IMR-90 (cell line): ENCODE measurements around the gene AGPS. TPM values are rescaled to one million over a fixed set of nuclear protein-coding genes. Genes with fewer than 3 reads are reported as not detected.
A peak's percentile ranks its signal among the peaks of the same experiment; 100 is the strongest.

ENCODE experiments used
- ATAC-seq: fragments of 200-7000 bp; cut with Tn5 transposase; 2 replicates; pipeline ENCODE4 v1.9.1; 2020; ENCODE audit warnings: low read depth, mild to moderate bottlenecking, moderate library complexity
- BruUV-seq: library from RNA; stranded (reverse); fragments of 400-500 nt; replicated peaks from 2 replicates; lab custom pipeline; 2021; lab: Mats Ljungman, UMichigan
- CTCF ChIA-PET: fragments of 300-600 bp; formaldehyde crosslinking; extraction: SDS; loops from one replicate; lab custom pipeline; 2021; ENCODE audit warnings: antibody characterized with exemption; lab: Yijun Ruan, JAX
- POLR2A ChIA-PET: fragments of 300-600 bp; sonication (Branson Sonifier 250); formaldehyde crosslinking; loops from one replicate; lab custom pipeline; 2022; ENCODE audit warnings: antibody characterized with exemption; ENCODE audit not compliant: unreplicated experiment; lab: Charles Lee
- DNase-seq: peaks from one replicate; pipeline ENCODE4 v3.0.0; 2013
- H2AFZ ChIP-seq: replicated peaks from 2 replicates; pipeline ENCODE3; 2013; ENCODE audit warnings: low read length, mild to moderate bottlenecking; ENCODE audit not compliant: poor library complexity
- H2AK5ac ChIP-seq: 2 replicates; pipeline ENCODE4 v1.6.1; 2013; ENCODE audit warnings: low read depth, low read length, inconsistent platforms
- H2AK9ac ChIP-seq: replicated peaks from 2 replicates; pipeline ENCODE3; 2013; ENCODE audit warnings: mild to moderate bottlenecking, low read depth, low read length, moderate library complexity; ENCODE audit not compliant: poor library complexity
- H2BK120ac ChIP-seq: 2 replicates; pipeline ENCODE4 v1.6.1; 2013; ENCODE audit warnings: low read depth, low read length, inconsistent platforms
- H2BK15ac ChIP-seq: 3 replicates; pipeline ENCODE4 v1.6.1; 2013; ENCODE audit warnings: low read depth, low read length, inconsistent platforms
- H2BK20ac ChIP-seq: 2 replicates; pipeline ENCODE4 v1.6.1; 2013; ENCODE audit warnings: low read depth, mild to moderate bottlenecking, inconsistent platforms, low read length, moderate library complexity
- H2BK5ac ChIP-seq: 2 replicates; pipeline ENCODE4 v1.6.1; 2013; ENCODE audit warnings: mild to moderate bottlenecking, low read depth, low read length, inconsistent platforms; ENCODE audit not compliant: poor library complexity, severe bottlenecking
- H3K14ac ChIP-seq: replicated peaks from 2 replicates; pipeline ENCODE4 v1.6.1; 2013; ENCODE audit warnings: low read depth, low read length, inconsistent platforms
- H3K18ac ChIP-seq: 2 replicates; pipeline ENCODE4 v1.6.1; 2013; ENCODE audit warnings: low read depth, low read length, control low read depth
- H3K23ac ChIP-seq: 2 replicates; pipeline ENCODE4 v1.6.1; 2013; ENCODE audit warnings: low read depth, low read length, inconsistent platforms
- H3K27ac ChIP-seq: 2 replicates; pipeline ENCODE4 v1.5.1; 2013; ENCODE audit warnings: mild to moderate bottlenecking, control low read depth, low read length; ENCODE audit not compliant: insufficient read depth
- H3K27me3 ChIP-seq: 2 replicates; pipeline ENCODE4 v1.6.1; 2013; ENCODE audit warnings: low read length; ENCODE audit not compliant: control insufficient read depth, insufficient read depth
- H3K36me3 ChIP-seq: 2 replicates; pipeline ENCODE4 v1.6.1; 2013; ENCODE audit warnings: low read length, mixed read lengths; ENCODE audit not compliant: control insufficient read depth, insufficient read depth
- H3K4ac ChIP-seq: 2 replicates; pipeline ENCODE4 v1.6.1; 2013; ENCODE audit warnings: low read depth, low read length, inconsistent platforms
- H3K4me1 ChIP-seq: 2 replicates; pipeline ENCODE4 v1.6.1; 2013; ENCODE audit warnings: low read length, mixed read lengths; ENCODE audit not compliant: control insufficient read depth, insufficient read depth
- H3K4me2 ChIP-seq: 2 replicates; pipeline ENCODE4 v1.6.1; 2013; ENCODE audit warnings: low read depth, mild to moderate bottlenecking, control low read depth, low read length, moderate library complexity
- H3K4me3 ChIP-seq: 2 replicates; pipeline ENCODE4 v1.5.1; 2013; ENCODE audit warnings: low read depth, mild to moderate bottlenecking, control low read depth, low read length, moderate library complexity; ENCODE audit not compliant: insufficient read depth
- H3K56ac ChIP-seq: 2 replicates; pipeline ENCODE4 v1.6.1; 2013; ENCODE audit warnings: low read length, inconsistent platforms; ENCODE audit not compliant: insufficient read depth; ENCODE audit errors: extremely low read depth
- H3K79me1 ChIP-seq, 2 experiments: 2 replicates each; pipeline ENCODE4 v1.6.1; 2013; ENCODE audit warnings: low read length in 2 of 2, inconsistent platforms in 1 of 2, low read depth in 1 of 2
- H3K9ac ChIP-seq: 2 replicates; pipeline ENCODE4 v1.6.1; 2013; ENCODE audit warnings: low read depth, low read length, control low read depth
- H3K9me1 ChIP-seq: 2 replicates; pipeline ENCODE4 v1.6.1; 2013; ENCODE audit warnings: low read length, inconsistent platforms; ENCODE audit not compliant: insufficient read depth
- H3K9me3 ChIP-seq: 2 replicates; pipeline ENCODE4 v1.6.1; 2013; ENCODE audit warnings: low read length; ENCODE audit not compliant: control insufficient read depth, insufficient read depth
- H4K20me1 ChIP-seq: 2 replicates; pipeline ENCODE4 v1.6.1; 2013; ENCODE audit warnings: low read length, inconsistent platforms; ENCODE audit not compliant: insufficient read depth
- H4K5ac ChIP-seq: 2 replicates; pipeline ENCODE4 v1.6.1; 2013; ENCODE audit warnings: mild to moderate bottlenecking, low read depth, low read length, control low read depth
- H4K8ac ChIP-seq, 2 experiments: 2 replicates each; pipeline ENCODE4 v1.6.1; 2013; ENCODE audit warnings: low read depth in 2 of 2, low read length in 2 of 2, control low read depth in 1 of 2, inconsistent platforms in 1 of 2
- H4K91ac ChIP-seq: 2 replicates; pipeline ENCODE4 v1.6.1; 2013; ENCODE audit warnings: low read depth, low read length, inconsistent platforms; ENCODE audit not compliant: insufficient read depth
- BHLHE40 ChIP-seq: fragments of 150-350 bp; IDR thresholded peaks from 2 replicates; pipeline ENCODE4 v1.6.1; 2016; ENCODE audit warnings: mild to moderate bottlenecking, low read depth, low read length
- CEBPB ChIP-seq: IDR thresholded peaks from 2 replicates; pipeline ENCODE4 v1.6.1; 2012; ENCODE audit warnings: low read depth, low read length, improper control_type of control experiment
- CHD1 ChIP-seq: IDR thresholded peaks from 2 replicates; pipeline ENCODE4 v1.6.1; 2012; ENCODE audit warnings: low read depth, low read length, improper control_type of control experiment
- CTCF ChIP-seq: conservative IDR thresholded peaks from 2 replicates; pipeline ENCODE4 v1.5.1; 2012; ENCODE audit warnings: mild to moderate bottlenecking, low read depth, low read length, improper control_type of control experiment
- FOS ChIP-seq: fragments of 150-350 bp; IDR thresholded peaks from 2 replicates; pipeline ENCODE4 v1.6.1; 2016; ENCODE audit warnings: low read depth, low read length
- MAFK ChIP-seq: IDR thresholded peaks from 2 replicates; pipeline ENCODE4 v1.6.1; 2012; ENCODE audit warnings: low read depth, low read length, improper control_type of control experiment
- MAZ ChIP-seq: IDR thresholded peaks from 2 replicates; pipeline ENCODE4 v1.6.1; 2012; ENCODE audit warnings: low read depth, mild to moderate bottlenecking, low read length, improper control_type of control experiment, moderate library complexity, borderline replicate concordance
- MXI1 ChIP-seq: IDR thresholded peaks from 2 replicates; pipeline ENCODE4 v1.6.1; 2012; ENCODE audit warnings: low read depth, mild to moderate bottlenecking, low read length, moderate library complexity, borderline replicate concordance
- NFE2L2 ChIP-seq: fragments of 150-350 bp; IDR thresholded peaks from 2 replicates; pipeline ENCODE4 v1.6.1; 2016; ENCODE audit warnings: low read depth, mild to moderate bottlenecking, low read length
- POLR2A ChIP-seq: IDR thresholded peaks from 2 replicates; pipeline ENCODE4 v1.6.1; 2012; ENCODE audit warnings: mild to moderate bottlenecking, low read depth, low read length
- RAD21 ChIP-seq: IDR thresholded peaks from 2 replicates; pipeline ENCODE4 v1.6.1; 2012; ENCODE audit warnings: low read length, improper control_type of control experiment
- RCOR1 ChIP-seq: IDR thresholded peaks from 2 replicates; pipeline ENCODE4 v1.6.1; 2012; ENCODE audit warnings: mild to moderate bottlenecking, low read length, improper control_type of control experiment; ENCODE audit not compliant: insufficient replicate concordance
- SMC3 ChIP-seq: fragments of 150-350 bp; IDR thresholded peaks from 2 replicates; pipeline ENCODE4 v1.6.1; 2016; ENCODE audit warnings: low read depth, mild to moderate bottlenecking, antibody characterized with exemption, low read length, moderate library complexity
- USF2 ChIP-seq: fragments of 150-350 bp; IDR thresholded peaks from 2 replicates; pipeline ENCODE4 v1.6.1; 2017; ENCODE audit warnings: mild to moderate bottlenecking, antibody characterized with exemption, low read length, low read depth
- WGBS, 2 experiments: methylation state at CpG; one replicate each; pipeline versions ENCODE4 v1.1.5 to v1.1.7; 2013; ENCODE audit warnings: missing lambda C conversion rate in 2 of 2; ENCODE audit not compliant: insufficient read length in 1 of 2; ENCODE audit errors: extremely low coverage in 2 of 2; 5-methylcytosine and 5-hydroxymethylcytosine counted together
- dilution Hi-C: fragments of 300-500 bp; cut with HindIII; formaldehyde crosslinking; loops from one replicate; pipeline ENCODE4 v1.14.3; 2018; ENCODE audit warnings: low sequenced_read_pairs; ENCODE audit not compliant: unreplicated experiment
- in situ Hi-C: fragments of 300-500 bp; cut with MboI; formaldehyde crosslinking; loops from 3 replicates; pipeline ENCODE4 v1.14.3; 2019; ENCODE audit warnings: low sequenced_read_pairs, inconsistent platforms, mixed read lengths
- intact Hi-C: fragments of 100-400 bp; cut with micrococcal nuclease; formaldehyde crosslinking; loops from 2 replicates; pipeline ENCODE4 v1.10.0; 2022
- polyA plus RNA-seq, 3 experiments: library from polyadenylated mRNA; depleted of rRNA; stranded (reverse); fragments of >200 nt; gene quantifications; 2 replicates each; pipeline ENCODE4 v1.2.3, GENCODE V29; 2012; ENCODE audit warnings: low replicate concordance in 1 of 3
- total RNA-seq: library from RNA; depleted of rRNA; stranded (reverse); fragments of >200 nt; gene quantifications from 2 replicates; pipeline ENCODE4 v1.2.3, GENCODE V29; 2012
- TF ChIP-seq, protein P1 (sequence below): fragments of 150-350 bp; IDR thresholded peaks from 2 replicates; pipeline ENCODE4 v1.6.1; 2016; ENCODE audit warnings: low read depth, mild to moderate bottlenecking, low read length, moderate library complexity, borderline replicate concordance

Gene AGPS
- total and polyA plus RNA-seq, 2 of the 4 experiments (the other 2 are of a cell fraction): 6.6 to 18.6 TPM

GRCh38 chr2:177405029-177405692 is 12.6 kb downstream of the AGPS start:
- peaks cover 3% of the 10 kb centered on the region; the same call in 1 of the 2 replicates for H3K9me1 ChIP-seq
- no peak overlapping the region for H3K23ac ChIP-seq
- peaks cover 23 to 63% of the 10 kb centered on the region in 2 experiments for H3K79me1 ChIP-seq
- no CpG with 5 or more reads among the region's 2 CpGs for WGBS, 2 experiments
- no peak overlapping the region for H2AK9ac ChIP-seq
- H3K36me3 ChIP-seq: no peaks in the 10 kb centered on the region
- no peak overlapping the region for H2BK15ac ChIP-seq
- no peak overlapping the region for H3K18ac ChIP-seq
- H3K4me1 ChIP-seq: peaks cover 1% of the 10 kb centered on the region
- H4K91ac ChIP-seq: no peak overlapping the region
- no peaks in the 10 kb centered on the region for H3K27me3 ChIP-seq
- no peak overlapping the region for H2BK120ac ChIP-seq
- H2BK20ac ChIP-seq: no peak overlapping the region
- no peak overlapping the region for H2AK5ac ChIP-seq
- no peak overlapping the region for H4K8ac ChIP-seq
- TF ChIP-seq CTCF: no peak
- TF ChIP-seq MAFK: no peak
- no peak for TF ChIP-seq RAD21
- TF ChIP-seq RCOR1: no peak
- no peak for TF ChIP-seq BHLHE40
- TF ChIP-seq CHD1: no peak
- no peak for TF ChIP-seq POLR2A
- no peak for TF ChIP-seq MXI1
- TF ChIP-seq NFE2L2: no peak
- TF ChIP-seq SMC3: no peak
- TF ChIP-seq MAZ: no peak
- no peak for TF ChIP-seq USF2
- no peak for TF ChIP-seq FOS
- TF ChIP-seq, protein P1, sequence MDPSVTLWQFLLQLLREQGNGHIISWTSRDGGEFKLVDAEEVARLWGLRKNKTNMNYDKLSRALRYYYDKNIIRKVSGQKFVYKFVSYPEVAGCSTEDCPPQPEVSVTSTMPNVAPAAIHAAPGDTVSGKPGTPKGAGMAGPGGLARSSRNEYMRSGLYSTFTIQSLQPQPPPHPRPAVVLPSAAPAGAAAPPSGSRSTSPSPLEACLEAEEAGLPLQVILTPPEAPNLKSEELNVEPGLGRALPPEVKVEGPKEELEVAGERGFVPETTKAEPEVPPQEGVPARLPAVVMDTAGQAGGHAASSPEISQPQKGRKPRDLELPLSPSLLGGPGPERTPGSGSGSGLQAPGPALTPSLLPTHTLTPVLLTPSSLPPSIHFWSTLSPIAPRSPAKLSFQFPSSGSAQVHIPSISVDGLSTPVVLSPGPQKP: no peak
- no peak for TF ChIP-seq CEBPB
- H3K56ac ChIP-seq: no peak overlapping the region
- BruUV-seq: no TSS peak
- dilution Hi-C loops: no loop called here
- H4K5ac ChIP-seq: no peak overlapping the region
- peaks cover 15% of the 10 kb centered on the region; the same call in 1 of the 2 replicates for H4K20me1 ChIP-seq
- H3K4me2 ChIP-seq: no peak overlapping the region
- DNase-seq (peak; percentile 7), ATAC-seq (no peak)
- no peak overlapping the region for H2AFZ ChIP-seq
- no peak overlapping the region for H3K27ac ChIP-seq
- in situ Hi-C loops: no loop called here
- H3K4me3 ChIP-seq: no peak overlapping the region
- H3K4ac ChIP-seq: no peak overlapping the region
- no peaks in the 10 kb centered on the region for H3K9me3 ChIP-seq
- H2BK5ac ChIP-seq: no peak overlapping the region
- no peak overlapping the region for H3K14ac ChIP-seq
- CTCF ChIA-PET: no interaction called here
- POLR2A ChIA-PET: no interaction called here
- H3K9ac ChIP-seq: no peak overlapping the region
- intact Hi-C loops: no loop called here
